HG02970 (cell line): Measurements from ENCODE around the gene CFAP45.
A peak's percentile ranks its signal among the peaks of the same experiment; 100 is the strongest.

ENCODE experiments used
- ATAC-seq: cut with Tn5 transposase; IDR thresholded peaks from one replicate; pipeline ENCODE4 v1.9.1; 2021; ENCODE audit warnings: mild to moderate bottlenecking, moderate library complexity, moderate number of reproducible peaks; ENCODE audit not compliant: unreplicated experiment, low FRiP score

Gene CFAP45

DNA sequence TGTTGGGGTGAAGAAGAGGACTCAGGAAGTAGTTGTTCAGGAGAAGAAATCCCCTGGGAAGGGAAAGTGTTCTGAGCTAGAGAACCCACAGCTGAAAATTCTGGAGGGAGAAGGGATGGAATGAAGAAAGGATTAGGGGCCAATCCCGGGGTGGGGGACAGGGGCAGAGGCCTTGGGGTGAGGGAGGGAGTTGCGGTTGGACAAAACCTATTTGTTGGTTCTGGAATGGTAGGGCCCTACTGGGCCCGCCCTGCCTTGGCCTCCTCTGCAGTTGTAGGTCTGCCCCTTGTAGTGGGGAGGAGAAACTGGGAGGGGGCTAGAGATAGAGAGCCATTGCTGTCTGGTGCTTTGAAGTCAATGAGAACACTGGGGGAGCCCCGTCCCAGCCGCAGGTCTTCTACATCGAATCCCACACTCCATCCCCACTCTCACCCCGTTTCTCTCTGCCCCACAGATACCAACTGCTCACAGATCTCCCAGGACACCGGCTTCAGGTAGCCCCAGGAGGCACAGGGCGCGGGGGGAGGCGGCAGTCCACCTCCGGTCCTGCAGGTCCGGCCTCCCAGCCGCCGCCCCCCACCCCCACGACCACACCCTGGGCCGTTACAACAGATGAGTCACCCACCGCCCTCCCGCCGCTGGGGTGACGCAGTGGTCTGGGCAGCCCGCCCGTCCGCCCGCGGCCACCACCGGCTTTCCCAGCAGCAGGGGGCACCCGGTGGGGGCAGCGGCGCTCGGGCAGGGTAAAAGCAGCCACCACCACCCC is 24.2 kb upstream of the CFAP45 start:
- no peak for ATAC-seq

DNA sequence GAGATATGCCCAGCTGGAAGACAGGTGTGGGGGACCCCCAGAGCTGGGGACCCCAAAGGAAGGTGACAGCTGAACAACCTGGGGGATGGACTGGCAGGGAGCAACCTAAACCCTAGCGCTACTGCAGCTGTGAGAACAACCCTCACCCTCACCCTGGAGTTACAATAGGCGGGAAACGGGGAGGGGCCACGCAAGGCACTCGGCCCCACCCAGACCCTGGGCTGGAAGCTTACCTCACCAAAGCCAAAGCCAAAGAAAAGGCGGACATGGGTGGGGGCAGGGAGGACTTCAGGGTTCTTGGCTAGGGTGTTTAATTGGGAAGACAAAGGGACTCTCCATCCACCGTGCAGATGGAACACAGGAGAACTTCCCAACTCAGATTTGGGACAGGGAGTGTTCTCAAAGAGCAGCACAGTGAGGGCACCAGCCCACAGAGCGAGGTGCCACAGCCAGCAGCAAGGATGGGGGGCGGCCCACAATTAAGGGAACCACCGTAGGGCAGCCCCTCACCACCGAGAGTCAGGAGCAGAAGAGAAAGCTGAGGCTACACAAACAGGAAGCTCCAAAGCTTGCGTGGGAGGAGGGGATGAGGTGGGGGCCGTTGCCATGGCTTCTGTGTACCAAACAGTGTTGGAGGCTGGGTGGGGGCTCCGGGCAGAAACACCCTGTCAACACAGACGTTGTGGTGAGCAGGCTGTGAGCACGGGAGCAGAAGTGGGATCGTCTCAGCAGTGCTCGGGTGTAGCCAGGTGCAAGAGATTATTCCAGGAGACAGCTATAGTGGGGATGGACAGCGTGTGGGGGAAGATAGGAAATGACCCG is 23.4 kb upstream of the CFAP45 start:
- peak; percentile 32 for ATAC-seq

DNA sequence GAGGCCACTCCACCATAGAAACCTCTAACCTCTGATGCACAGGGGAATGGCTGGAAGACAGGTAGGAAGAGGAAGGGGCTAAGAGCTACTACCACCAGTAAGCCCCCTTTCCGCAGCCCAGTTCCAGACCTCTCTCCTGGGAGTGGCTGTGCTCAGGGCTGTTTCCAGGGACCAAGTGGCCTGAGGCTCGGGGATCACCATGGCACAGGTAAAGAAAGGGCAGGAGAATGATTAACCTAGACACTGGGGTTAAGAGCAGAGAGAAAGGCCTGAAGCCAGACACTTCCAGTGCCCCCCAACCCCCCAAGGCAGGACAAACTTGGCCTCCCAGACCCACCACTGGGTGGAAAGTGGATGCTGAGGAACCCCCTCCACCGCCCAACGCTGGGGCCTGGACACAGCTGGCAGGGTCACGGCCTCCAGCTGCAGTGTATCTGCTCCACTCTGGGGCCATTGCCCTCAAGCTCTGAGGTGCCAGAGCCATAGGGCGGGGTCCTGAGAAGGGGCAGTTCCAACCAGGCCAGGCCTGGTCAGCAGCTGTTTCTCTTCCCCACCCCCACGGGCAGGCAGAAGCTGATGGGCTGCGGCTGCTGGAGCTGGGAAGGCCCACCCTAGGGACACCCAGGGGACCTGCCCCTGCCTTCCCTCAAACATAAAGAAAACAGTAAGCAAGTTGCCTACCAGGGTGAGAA is 22.7 kb upstream of the CFAP45 start:
- no peak for ATAC-seq

DNA sequence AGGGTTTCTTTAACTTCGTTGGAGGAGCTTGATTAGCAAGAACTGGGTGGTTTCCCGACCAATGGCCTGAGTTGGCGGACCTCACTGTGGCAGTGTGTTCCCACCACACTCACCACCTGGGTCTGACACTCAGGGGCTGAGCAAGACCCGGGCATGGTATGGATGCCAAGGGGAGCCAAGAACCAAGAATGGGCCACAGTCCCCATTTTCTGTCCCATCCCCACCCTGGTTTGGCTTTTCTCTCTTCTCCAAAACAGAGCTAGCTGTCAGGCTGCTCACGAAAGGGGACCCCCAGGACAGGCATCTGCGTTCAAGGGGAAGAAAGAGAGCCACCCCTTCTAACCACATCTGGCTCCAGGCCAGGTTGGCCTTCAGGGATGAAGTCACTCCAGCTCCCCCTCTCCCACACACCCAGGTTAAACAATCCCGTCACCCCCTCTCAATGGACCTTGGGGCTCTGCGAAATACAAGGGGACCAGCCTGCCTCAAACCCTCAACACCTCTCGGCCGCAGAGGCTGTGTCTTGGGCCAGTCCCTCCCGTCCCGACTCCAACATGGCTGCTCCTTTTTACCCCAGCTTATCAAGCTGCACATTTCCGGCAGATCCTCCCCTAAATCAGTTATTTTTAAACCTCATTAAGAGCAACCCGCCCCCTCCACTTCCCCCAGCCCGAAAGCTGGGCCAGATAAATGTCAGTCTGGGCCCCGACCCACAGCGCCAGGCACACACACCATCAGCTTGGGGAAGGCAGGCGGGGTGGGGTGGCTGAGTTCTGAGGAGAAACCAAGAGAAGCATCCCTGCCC is 21.9 kb upstream of the CFAP45 start:
- ATAC-seq, result no peak

DNA sequence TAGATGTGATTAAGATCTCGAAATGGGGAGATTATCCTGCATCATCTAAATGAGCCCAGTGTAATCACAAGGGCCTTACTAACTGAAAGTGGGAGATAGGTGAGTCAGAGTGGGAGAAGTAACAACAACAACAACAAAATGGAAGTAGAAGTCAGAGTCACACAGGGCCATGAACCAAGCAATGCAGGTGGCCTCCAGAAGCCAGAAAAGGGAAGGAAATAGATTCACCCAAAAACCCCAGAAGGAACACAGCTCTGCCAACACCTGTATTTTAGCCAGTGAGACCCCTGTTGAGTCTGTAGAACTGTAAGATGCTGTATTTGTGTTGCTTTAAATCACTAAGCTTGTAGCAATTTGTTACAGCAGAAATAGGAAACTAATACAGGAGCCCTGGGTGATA is 21.3 kb upstream of the CFAP45 start:
- no peak for ATAC-seq

DNA sequence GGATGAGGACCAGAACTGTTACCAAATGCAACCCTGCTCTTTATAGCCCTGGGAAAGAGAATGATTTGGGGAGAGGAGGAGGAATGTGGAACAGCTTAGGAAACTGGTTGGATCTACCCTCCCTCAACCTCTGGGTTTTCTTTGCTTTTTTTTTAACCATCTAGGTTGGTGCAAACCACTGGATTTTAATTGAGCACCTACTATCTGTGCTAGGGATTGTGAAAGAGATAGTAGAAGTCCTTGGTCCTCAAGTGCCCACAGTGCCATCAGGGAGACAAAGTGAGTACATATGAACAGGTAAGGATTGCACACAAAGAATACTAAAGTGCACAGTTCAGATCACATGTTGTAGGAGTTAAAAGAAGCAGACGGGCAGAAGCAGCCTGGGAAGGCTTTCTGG is 20.7 kb upstream of the CFAP45 start:
- ATAC-seq, result no peak

DNA sequence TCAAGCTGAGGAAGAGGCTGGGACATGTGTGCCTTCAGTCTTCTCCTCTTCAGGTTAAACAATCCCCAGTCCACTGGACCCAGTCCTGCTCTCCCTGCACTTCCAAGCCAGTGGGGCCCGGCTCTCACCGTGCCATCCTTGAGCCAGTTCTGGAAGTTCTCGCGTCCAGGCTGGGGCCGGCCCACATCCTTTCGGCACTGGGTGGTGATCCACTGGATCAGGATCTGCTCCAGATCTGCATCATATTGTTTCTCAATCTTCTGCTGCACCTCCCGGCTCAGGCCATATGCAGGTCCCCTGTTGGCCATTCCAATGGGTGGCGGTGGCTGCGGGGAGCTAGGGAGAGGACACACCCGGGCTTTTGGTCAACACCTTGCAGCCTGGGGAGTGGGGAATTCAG is 20.2 kb upstream of the CFAP45 start:
- ATAC-seq, result no peak

DNA sequence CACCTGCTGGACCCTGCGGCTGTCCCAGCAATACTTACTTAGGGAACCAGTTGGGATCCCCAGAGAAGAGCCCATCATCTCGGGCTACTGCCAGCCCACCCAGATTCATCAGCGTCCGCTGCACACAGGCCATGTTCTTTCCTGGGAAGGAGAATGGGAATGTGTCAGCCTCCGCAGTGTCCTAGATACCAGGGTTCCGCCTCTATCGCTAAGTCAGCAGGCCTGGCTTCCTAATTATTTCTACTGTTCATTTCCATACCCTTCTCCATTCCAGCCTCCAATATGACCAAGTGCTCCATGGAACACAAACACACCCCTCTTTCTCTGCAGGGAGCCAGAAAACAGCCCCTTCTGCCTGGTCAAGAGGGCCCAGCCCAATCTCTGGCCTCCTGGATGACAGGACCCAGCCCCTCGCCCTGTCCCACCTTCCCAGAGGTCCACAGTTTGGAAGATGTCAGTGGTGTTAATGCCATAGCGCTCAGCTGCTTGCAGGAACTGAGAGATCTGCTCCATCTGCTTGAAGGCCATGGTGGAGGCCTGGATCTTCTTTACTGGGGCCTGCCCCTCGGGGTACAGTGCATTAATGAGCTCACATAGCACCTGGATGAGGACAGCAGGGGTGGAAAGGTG is 19.4 kb upstream of the CFAP45 start:
- no peak for ATAC-seq

DNA sequence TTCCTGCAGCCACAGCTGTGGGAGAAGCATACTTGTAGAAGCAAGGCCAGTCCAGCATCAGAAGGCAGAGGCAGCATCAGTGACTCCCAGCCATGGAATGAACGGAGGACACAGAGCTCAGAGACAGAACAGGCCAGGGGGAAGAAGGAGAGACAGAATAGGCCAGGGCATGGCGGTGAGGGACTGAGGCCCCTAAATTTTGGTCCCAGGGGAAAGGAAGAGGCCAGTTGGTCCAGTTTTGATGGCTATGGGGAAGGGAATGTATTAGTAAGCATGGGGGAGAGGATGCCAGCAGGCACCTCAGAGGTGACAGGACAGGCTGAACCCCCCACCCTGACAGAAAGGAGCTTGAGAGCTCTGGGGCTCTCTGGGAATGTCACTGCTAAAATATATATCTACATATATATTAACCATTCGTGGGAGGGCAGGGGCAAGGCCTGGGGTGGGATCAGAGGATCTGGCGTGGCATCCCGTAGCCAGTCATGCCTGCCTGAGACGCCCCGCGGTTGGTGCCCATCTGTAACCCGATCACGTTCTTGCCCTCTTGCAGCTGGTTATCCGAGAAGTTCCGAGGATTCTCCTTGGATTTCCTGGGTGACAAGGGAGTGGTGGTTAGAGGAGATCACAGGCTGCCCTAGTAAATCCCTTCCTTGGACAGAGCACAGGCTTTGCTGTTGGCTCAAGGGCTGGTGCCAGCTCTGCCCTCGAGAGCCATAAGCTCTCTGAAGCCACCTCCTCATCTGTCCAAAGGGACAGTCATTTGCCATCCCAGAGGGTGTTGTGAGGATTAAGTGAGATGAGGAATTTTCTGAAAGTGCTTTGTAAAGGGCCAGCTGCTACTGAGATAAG is 18.6 kb upstream of the CFAP45 start:
- ATAC-seq, result no peak

DNA sequence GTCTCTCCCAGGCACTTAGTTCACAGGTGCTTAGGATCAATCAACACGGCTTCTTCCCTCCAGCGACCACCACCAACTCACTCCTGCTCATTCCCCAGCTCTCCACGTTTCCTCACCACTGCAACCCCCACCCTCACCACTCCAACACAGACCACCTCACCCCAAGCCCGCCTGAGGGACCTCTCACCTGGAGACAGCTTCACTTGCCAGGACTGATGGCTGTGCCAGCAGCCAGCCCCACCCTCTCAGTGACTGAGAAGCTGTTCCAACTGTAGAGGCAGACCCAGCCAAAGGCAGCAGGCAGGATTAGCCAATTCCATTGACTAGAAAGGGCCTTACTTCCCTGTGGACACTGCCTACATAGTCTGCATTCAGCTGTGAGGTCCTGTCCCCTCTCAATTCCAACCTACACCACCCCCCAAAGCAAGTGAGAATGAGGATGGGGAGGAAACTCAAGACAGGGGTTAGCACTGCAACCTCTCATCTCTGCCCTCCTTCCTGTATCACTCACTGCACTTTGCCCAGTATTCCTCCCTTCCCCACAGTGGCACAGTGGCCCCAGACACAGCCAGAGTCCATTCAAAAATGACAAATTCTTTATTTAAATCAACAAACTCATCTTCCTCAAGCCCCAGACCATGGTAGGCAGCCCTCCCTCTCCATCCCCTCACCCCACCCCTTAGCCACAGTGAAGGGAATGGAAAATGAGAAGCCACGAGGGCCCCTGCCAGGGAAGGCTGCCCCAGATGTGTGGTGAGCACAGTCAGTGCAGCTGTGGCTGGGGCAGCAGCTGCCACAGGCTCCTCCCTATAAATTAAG is 17.8 kb upstream of the CFAP45 start:
- ATAC-seq, result no peak

DNA sequence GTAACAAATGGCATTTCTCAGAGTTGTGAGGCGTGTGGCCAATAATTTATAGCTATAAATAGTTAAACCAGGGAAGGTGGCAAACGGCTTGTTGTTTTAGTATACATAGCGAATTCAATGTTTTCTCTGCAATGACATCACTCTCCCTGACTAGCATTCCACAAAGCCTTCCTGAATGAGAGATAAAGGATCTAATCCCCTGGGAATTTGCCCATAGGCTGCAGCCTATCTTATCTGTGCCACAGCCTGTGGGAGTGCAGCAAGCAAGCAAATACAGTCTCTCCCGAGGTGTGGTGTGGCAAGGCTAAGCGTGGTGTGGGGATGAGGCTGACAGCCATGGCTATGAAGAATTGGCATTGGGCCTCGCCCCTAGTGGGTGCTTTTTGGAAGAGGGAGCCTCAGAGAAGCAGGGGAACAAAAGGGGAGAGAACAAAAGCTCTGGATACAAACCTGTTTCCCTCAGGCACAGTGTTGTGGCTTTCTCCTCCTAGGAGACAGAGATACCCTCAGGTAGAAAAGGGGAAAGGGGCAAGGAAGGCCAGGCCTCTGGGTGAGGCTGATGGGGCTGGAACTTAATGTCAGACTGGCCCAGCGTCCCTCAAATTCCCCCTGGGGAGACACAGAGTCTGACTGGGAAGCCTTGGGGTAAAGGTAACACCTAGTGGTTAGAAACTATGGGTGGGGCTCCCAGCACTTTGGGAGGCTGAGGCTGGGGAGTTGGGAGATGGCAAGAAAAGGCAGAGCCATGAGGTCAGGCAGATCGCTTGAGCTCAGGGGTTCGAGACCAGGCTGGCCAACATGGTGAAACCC is 16.5 kb upstream of the CFAP45 start:
- no peak for ATAC-seq

DNA sequence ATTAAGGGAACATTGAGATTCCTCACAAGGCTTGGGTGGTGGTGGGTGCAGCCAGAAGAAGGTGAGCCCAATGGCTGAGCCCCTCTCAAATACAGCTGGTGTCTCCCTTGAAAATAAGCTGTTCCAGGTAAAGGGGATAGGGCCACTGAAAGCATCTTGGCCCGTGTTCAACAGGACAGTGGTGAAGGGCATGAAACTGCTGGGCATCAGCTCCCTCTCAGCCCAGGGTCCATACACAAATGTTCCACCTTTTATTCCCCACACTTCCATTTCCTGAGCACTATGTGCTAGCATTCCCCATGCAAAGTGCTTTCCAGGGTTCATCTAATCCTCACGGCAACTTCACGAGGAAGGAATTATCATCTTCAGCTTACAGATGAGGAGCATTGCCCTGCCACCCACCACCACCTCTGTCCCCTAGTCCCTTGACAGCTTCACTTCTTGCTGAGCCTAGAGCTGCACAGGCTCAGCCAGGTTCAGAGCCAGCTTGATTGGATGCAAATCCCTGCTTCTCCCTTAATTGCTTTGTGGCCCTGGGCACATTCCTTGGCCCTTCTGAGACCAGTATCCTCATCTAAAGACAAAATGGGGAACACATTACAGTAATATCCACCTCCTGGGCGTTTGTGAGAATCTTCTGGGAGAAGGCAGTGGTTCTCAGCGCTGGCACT is 15.7 kb upstream of the CFAP45 start:
- no peak for ATAC-seq

DNA sequence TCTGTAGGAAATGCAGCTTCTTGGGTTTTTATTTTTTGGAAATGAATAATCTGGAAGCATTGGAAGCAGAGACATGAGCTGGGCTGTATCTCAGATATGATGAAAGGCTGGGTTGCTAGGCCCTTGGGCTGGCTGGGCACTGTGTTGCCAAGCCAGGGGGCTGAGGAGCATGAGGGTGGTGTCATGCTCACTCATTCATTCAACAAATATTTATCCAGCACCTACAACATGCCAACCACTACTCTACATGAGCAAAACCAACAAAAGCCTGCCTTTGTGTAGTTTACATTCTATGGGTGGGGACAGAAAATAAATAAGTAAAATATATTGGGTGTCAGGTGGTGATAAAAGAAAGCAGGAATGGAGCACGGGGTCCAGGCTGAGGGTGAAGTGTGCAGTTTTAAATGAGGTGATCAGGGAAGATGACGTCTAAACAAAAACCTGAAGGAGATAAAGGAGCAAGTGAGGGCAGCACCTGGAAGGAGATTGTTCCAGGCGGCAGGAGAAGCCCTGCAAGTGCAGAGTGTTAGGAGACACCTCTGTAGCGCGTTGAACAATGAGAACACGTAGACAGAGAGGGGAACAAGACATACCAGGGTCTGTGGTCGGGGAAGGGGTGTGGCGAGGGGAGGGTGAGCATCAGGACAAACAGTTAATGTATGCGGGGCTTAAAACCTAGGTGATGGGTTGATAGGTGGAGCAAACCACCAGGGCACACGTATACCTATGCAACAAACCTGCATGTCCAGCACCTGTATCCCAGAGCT is 14.5 kb upstream of the CFAP45 start:
- ATAC-seq, result no peak

DNA sequence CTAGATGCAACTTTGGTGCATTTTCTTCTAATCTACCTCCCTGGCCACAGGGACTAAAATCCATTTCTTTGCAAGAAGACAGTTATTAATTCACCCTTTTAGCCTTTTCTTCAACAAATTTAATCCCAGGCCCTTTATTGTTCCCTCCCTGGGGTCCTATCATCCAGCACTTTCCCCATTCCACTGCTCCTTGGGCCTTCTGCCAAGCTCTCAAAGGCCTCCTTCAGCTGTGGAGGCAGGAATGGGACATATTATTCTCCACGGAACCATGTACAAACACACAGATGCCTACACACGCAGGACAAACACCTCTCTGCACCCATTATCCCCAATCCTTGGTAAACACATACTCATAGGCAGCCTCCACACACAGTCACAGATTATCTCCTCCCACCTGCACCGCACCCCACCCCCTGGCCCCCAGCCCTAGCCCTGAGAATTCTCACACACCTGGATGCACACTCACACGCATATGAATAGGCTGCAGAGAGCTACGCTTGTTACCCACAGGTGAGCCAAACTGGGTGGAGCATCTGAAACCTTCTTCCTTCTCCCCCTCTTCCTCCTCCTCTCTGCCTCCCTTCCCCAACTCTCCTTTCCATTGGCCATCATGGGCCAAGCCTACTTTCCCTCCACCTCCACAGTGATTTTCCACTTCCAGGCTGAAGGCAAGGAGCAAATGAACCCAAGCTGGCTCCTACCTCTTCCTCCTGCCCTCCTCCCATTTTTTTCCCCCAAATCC is 13.7 kb upstream of the CFAP45 start:
- ATAC-seq, result no peak

DNA sequence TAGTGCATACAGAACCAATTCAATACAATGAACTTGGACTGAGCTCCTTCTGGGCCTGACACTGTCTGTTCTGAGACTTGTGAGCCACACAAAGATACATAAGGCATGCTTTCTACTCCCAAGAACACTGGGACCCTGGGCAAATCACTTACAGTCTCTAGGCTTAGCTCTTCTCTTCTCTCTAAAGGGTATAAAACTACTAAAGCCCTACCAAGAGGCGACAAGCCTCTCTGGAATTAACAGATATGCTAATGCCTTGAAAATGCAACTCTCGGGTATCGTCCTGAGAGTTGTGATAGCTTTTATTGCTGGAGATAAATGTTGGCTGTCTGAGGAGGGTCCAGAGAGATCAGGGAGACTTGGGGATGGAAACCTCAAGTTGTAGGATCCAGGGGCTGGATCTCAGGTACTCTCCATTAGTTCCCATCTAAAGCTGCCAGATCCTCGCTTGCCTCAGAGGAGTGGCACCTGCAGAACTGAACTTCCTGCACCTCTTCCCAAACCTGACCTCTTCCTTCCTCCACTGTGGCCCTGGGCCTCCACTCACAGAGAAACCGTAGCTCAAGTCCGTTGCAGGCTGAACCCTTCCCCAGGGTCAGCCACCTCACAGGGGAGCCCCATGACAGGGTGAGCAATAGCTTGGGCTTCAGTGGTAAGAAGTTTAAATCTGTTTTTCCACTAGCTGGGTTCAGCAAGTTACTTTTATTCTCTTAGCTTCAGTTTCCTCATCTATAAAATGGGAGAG is 11.5 kb upstream of the CFAP45 start:
- no peak for ATAC-seq
